Stimulated activated naive B cell treated with anti-CD40 and anti-IgM and Interleukin-4, amounts not matched to agents 10 μg/mL and 1 μg/mL and 100 μg/mL, for 72 hours (primary cell): ENCODE results near the gene NDFIP2.
A peak's percentile ranks its signal among the peaks of the same experiment; 100 is the strongest.

Experiments
- ATAC-seq, 2 donors: fragments of 150-1000 bp; cut with Tn5 transposase; replicated peaks; 2 replicates each; pipeline ENCODE4 v1.10.0; 2021; ENCODE audit warnings: moderate library complexity in 1 of 2
- DNase-seq: peaks from one replicate; pipeline ENCODE4 v3.0.0; 2021
- H3K27ac Mint-ChIP-seq: one replicate; pipeline ENCODE4 v1.8.0; 2022; ENCODE audit warnings: mild to moderate bottlenecking, mixed read lengths
- H3K27me3 Mint-ChIP-seq, 2 donors: one replicate each; pipeline ENCODE4 v1.8.0; 2022; ENCODE audit warnings: mixed read lengths in 2 of 2
- H3K36me3 Mint-ChIP-seq, 2 donors: one replicate each; pipeline ENCODE4 v1.8.0; 2022; ENCODE audit warnings: mixed read lengths in 2 of 2, mild to moderate bottlenecking in 1 of 2
- H3K4me1 Mint-ChIP-seq, 2 donors: one replicate each; pipeline ENCODE4 v1.8.0; 2022; ENCODE audit warnings: mixed read lengths in 2 of 2, mild to moderate bottlenecking in 1 of 2
- H3K4me3 Mint-ChIP-seq, 2 donors: one replicate each; pipeline ENCODE4 v1.8.0; 2022; ENCODE audit warnings: mild to moderate bottlenecking in 2 of 2, mixed read lengths in 2 of 2, moderate library complexity in 1 of 2
- H3K9me3 Mint-ChIP-seq, 2 donors: one replicate each; pipeline ENCODE4 v1.8.0; 2022; ENCODE audit warnings: mixed read lengths in 2 of 2, mild to moderate bottlenecking in 1 of 2

The NDFIP2 gene

GRCh38 chr13:79492918-79493594, 12.1 kb downstream of the NDFIP2 start:
- Mint-ChIP-seq H3K27ac (no peak overlapping the region), H3K4me3 (no peak overlapping the region), H3K36me3 (peaks cover 2 to 8% of the 10 kb centered on the region in 2 donors), H3K9me3 (no peaks in the 10 kb centered on the region), H3K4me1 (peaks cover 7 to 12% of the 10 kb centered on the region in 2 donors), H3K27me3 (peaks cover 14 to 20% of the 10 kb centered on the region in 2 donors)
- DNase-seq (no peak), ATAC-seq (no peak)

DNA sequence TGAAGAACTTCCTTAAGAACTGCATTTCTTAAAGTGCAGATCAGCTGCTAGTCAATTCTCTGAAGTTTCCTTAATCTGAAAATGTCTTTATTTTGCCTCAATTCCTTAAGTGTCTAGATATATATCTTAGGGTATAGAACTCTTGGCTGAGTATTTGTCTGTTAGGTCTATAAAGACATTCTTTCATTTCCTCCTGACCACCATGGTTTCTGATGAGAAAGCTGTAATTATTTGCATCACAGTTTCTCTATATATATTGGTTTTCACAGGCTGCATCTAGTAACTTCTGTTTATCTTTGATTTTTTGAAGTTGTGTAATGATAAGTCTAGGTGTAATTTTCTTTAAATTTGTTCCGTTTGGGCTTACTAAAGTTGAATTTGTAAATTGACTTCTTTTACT, 15.2 kb downstream of the NDFIP2 start:
- Mint-ChIP-seq H3K9me3 (no peaks in the 10 kb centered on the region), H3K4me1 (peaks cover 2 to 7% of the 10 kb centered on the region in 2 donors), H3K36me3 (no peaks in the 10 kb centered on the region), H3K27me3 (peaks cover 13 to 14% of the 10 kb centered on the region in 2 donors), H3K27ac (no peak overlapping the region), H3K4me3 (no peak overlapping the region)
- ATAC-seq (no peak), DNase-seq (no peak)

DNA sequence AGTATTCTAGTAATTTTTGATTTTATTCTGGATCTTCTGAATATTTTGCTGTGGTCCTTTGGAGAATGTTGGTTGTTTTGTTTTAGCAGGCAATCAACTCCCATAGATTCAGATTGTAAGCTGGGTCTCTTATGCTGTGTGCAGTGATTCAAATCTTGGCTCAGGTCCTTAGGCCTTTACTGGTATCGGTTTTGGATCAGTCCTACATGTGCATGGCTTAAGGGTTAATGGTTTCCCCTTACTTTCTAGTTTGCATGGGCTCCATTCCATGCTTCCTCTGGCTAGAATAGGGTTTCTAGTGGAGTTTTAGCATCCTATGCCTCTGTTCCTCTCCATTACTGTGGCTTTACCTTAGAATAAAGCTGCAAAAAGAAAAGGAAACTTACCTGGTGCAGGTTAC, 16.1 kb downstream of the NDFIP2 start:
- Mint-ChIP-seq H3K27me3 (peaks cover 13 to 14% of the 10 kb centered on the region in 2 donors), H3K4me1 (peaks cover 11 to 15% of the 10 kb centered on the region in 2 donors), H3K27ac (no peak overlapping the region), H3K4me3 (no peak overlapping the region), H3K9me3 (no peaks in the 10 kb centered on the region), H3K36me3 (no peaks in the 10 kb centered on the region)
- no peak for DNase-seq
- ATAC-seq = no peak

DNA sequence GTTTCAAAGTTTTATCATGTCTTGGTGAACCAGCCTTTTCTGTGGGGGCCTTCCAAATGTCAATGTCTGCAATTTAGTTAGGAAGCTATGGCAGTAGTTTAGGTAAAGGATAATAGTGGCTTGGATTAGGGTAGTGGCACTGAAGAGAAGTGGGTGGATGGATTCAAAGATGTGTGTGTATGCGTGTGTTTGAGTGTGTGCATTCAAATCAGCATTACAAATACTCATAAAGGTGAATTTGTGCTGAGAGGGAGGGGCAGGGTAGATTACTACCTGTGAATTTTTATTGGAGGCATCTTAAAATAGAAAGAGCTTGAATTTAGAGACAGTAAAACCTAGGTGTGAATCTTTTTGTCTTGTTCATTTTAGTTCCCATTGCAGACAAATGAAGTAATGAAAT, 16.9 kb downstream of the NDFIP2 start:
- Mint-ChIP-seq H3K27me3 (peaks cover 14 to 17% of the 10 kb centered on the region in 2 donors), H3K4me1 (peaks cover 18 to 19% of the 10 kb centered on the region in 2 donors), H3K36me3 (no peaks in the 10 kb centered on the region), H3K4me3 (no peak overlapping the region), H3K9me3 (no peaks in the 10 kb centered on the region), H3K27ac (no peak overlapping the region)
- DNase-seq = no peak
- ATAC-seq = no peak

GRCh38 chr13:79500829-79501228, 19.9 kb downstream of the NDFIP2 start:
- peaks cover 6 to 17% of the 10 kb centered on the region in 2 donors for H3K27me3 Mint-ChIP-seq
- ATAC-seq = no peak
- DNase-seq = no peak
- H3K9me3 Mint-ChIP-seq = no peaks in the 10 kb centered on the region
- H3K4me1 Mint-ChIP-seq = peaks cover 22 to 28% of the 10 kb centered on the region in 2 donors
- H3K4me3 Mint-ChIP-seq = no peak overlapping the region
- no peak overlapping the region for H3K27ac Mint-ChIP-seq
- H3K36me3 Mint-ChIP-seq = no peaks in the 10 kb centered on the region

DNA sequence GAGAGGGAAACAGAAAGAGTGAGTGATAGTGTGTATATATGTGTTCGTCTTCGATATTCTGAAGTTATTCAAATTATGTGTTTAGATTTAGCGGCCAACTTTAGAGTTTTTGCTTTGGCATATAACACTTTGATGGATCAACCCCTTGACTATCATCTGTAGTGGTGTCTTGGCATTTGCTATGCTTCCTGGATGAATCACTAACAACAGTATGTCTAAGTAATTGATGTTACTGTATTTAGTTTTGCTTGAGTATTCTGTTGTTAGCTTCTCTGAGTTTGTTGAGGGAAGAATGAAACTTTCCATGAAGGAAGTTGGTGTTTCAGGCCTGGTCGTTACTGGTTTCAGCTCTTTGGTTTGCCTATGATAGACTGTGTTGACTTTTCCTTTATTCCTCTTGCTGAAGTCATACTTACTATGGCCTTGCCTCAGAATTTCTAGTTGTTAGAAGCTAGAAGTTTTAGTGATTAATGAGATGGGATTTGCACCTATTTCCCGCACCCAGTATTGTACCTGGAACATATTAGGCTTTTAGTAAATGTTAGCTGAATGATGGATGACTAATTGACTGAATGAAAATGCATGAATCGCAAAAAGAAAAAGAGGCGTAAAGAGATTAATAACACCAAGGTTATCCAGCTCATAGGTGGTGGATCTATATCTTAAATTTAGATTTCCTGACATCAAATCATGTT, 20.7 kb downstream of the NDFIP2 start:
- H3K9me3 Mint-ChIP-seq = no peaks in the 10 kb centered on the region
- H3K4me1 Mint-ChIP-seq = peaks cover 22 to 28% of the 10 kb centered on the region in 2 donors
- H3K27me3 Mint-ChIP-seq = peaks cover 6 to 17% of the 10 kb centered on the region in 2 donors
- no peak for ATAC-seq
- no peak overlapping the region for H3K4me3 Mint-ChIP-seq
- no peak for DNase-seq
- H3K36me3 Mint-ChIP-seq = no peaks in the 10 kb centered on the region
- no peak overlapping the region for H3K27ac Mint-ChIP-seq

- H3K27ac Mint-ChIP-seq = no peak overlapping the region
- H3K4me3 Mint-ChIP-seq = peak overlapping the region in 1 of 2 donors; percentile 18
- H3K4me1 Mint-ChIP-seq = peaks cover 19 to 28% of the 10 kb centered on the region in 2 donors
- no peaks in the 10 kb centered on the region for H3K36me3 Mint-ChIP-seq
- H3K9me3 Mint-ChIP-seq = no peaks in the 10 kb centered on the region
- DNase-seq (no peak), ATAC-seq (no peak)
- peaks cover under 1 to 14% of the 10 kb centered on the region in 2 donors for H3K27me3 Mint-ChIP-seq
Observed at GRCh38 chr13:79502859-79503468, 22.0 kb downstream of the NDFIP2 start.

DNA sequence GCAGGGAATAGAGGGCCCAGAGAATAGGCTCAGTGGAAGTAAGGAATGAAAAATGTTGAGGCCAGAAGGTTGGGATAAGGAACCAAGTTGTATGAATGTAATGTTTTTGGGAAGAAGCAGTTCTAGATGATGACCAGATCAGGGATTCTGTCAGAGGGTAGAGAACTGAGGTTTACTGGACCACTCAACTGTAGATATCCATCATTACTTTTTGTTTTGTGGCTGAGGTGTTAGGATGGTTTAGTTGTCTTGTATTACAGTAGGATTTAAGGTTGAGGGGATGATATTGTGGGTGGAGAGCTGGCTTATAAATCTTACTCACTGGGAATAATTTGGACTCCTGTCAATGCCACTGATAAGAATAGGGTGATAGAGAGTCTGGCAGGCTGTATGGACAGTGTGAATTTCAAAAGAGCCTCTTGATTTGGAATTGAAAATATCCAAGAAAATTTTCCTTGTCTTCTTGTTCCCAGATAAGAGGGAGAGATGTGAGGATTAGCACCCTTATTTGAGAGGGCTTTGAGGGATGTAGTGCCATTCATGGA, 22.6 kb downstream of the NDFIP2 start:
- no peak for ATAC-seq
- Mint-ChIP-seq H3K27me3 (peaks cover 0 to 13% of the 10 kb centered on the region in 2 donors), H3K36me3 (no peaks in the 10 kb centered on the region), H3K4me3 (no peak overlapping the region), H3K27ac (no peak overlapping the region), H3K9me3 (no peaks in the 10 kb centered on the region), H3K4me1 (peaks cover 19 to 28% of the 10 kb centered on the region in 2 donors)
- no peak for DNase-seq

GRCh38 chr13:79508224-79508961, 27.4 kb downstream of the NDFIP2 start:
- Mint-ChIP-seq H3K36me3 (peaks cover 0 to 2% of the 10 kb centered on the region in 2 donors), H3K9me3 (no peaks in the 10 kb centered on the region), H3K27ac (no peak overlapping the region), H3K4me3 (no peak overlapping the region), H3K4me1 (peaks cover 4% of the 10 kb centered on the region in 2 donors), H3K27me3 (peaks cover 0 to 4% of the 10 kb centered on the region in 2 donors)
- DNase-seq (no peak), ATAC-seq (no peak)

GRCh38 chr13:79511611-79512010, 30.7 kb downstream of the NDFIP2 start:
- Mint-ChIP-seq H3K27me3 (no peaks in the 10 kb centered on the region), H3K27ac (no peak overlapping the region), H3K4me3 (no peak overlapping the region), H3K4me1 (peaks cover 0 to 2% of the 10 kb centered on the region in 2 donors), H3K36me3 (peaks cover 0 to 2% of the 10 kb centered on the region in 2 donors), H3K9me3 (no peaks in the 10 kb centered on the region)
- ATAC-seq (no peak), DNase-seq (no peak)

- DNase-seq (no peak), ATAC-seq (no peak)
- H3K4me3 Mint-ChIP-seq = no peak overlapping the region
- no peaks in the 10 kb centered on the region for H3K9me3 Mint-ChIP-seq
- peaks cover 0 to 2% of the 10 kb centered on the region in 2 donors for H3K36me3 Mint-ChIP-seq
- no peaks in the 10 kb centered on the region for H3K27me3 Mint-ChIP-seq
- peaks cover 0 to 2% of the 10 kb centered on the region in 2 donors for H3K4me1 Mint-ChIP-seq
- no peak overlapping the region for H3K27ac Mint-ChIP-seq
Observed at GRCh38 chr13:79512950-79513349, 32.0 kb downstream of the NDFIP2 start.

DNA sequence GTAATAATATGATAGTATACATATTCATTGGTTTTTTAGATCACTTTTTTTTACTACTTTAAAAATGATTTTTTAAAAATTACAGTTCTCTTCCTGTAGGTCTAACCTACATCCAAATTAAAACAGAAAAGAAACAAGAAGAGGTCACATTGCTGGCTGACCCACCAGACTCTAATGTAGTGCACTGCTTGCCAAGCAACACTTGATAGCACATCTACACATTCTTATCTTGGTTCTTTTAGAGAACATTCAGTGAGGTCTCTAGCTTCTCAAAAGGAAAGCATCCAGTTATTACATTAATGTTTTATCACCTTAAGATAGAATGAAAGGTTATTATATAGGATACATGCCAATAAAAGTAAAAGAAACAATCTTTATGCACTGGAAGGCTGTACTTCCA, 35.6 kb downstream of the NDFIP2 start:
- no peak overlapping the region for H3K4me3 Mint-ChIP-seq
- H3K27ac Mint-ChIP-seq = no peak overlapping the region
- no peaks in the 10 kb centered on the region for H3K9me3 Mint-ChIP-seq
- peaks cover 0 to 2% of the 10 kb centered on the region in 2 donors for H3K36me3 Mint-ChIP-seq
- peaks cover 0 to 2% of the 10 kb centered on the region in 2 donors for H3K4me1 Mint-ChIP-seq
- ATAC-seq (no peak), DNase-seq (no peak)
- H3K27me3 Mint-ChIP-seq = no peaks in the 10 kb centered on the region

- DNase-seq = no peak
- H3K4me1 Mint-ChIP-seq = peaks cover 6 to 9% of the 10 kb centered on the region in 2 donors
- no peaks in the 10 kb centered on the region for H3K9me3 Mint-ChIP-seq
- H3K27me3 Mint-ChIP-seq = no peaks in the 10 kb centered on the region
- H3K4me3 Mint-ChIP-seq = no peak overlapping the region
- no peak for ATAC-seq
- no peak overlapping the region for H3K27ac Mint-ChIP-seq
- H3K36me3 Mint-ChIP-seq = peaks cover 4 to 7% of the 10 kb centered on the region in 2 donors
Observed at GRCh38 chr13:79519255-79519654, 38.3 kb downstream of the NDFIP2 start.

DNA sequence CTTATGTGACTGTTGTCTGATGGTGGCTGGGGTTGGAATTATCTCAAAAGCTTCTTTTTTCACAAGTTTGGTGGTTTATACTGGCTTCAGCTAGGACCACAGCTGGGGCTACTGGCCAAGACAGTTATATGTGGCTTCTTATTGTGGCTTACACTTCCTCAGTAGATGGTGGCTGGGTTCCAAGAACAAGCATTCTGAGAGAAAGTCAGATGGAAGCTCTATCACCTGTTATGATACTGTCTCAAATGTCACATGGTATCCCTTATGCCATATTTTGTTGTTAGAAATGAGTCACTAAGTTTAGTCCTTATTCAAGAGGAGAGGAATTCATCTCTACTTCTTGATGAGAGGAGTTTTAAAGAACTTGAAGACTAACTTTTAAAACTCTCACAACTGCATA, 41.6 kb downstream of the NDFIP2 start:
- peak; percentile 94 to 96 for ATAC-seq
- peak; percentile 9 for DNase-seq
- Mint-ChIP-seq H3K4me3 (no peak overlapping the region), H3K36me3 (peaks cover 4 to 7% of the 10 kb centered on the region in 2 donors), H3K27ac (peak overlapping the region; percentile 26), H3K9me3 (no peaks in the 10 kb centered on the region), H3K4me1 (peaks cover 6 to 9% of the 10 kb centered on the region in 2 donors), H3K27me3 (no peaks in the 10 kb centered on the region)
